Panc1 (cell line): ENCODE data around the gene ASTN2. TPM values are rescaled to one million over a fixed set of nuclear protein-coding genes. Genes with fewer than 3 reads are reported as not detected.

Source experiments
- ATAC-seq: fragments of 200-7000 bp; cut with Tn5 transposase; 2 replicates; pipeline ENCODE4 v1.9.1; 2020; ENCODE audit warnings: mild to moderate bottlenecking, moderate library complexity
- BruUV-seq: library from RNA; stranded (reverse); fragments of 400-500 nt; replicated peaks from 2 replicates; lab custom pipeline; 2021; lab: Mats Ljungman, UMichigan
- CTCF ChIA-PET: fragments of 300-600 bp; sonication (Branson Sonifier 250); formaldehyde crosslinking; loops from one replicate; lab custom pipeline; 2022; ENCODE audit warnings: antibody characterized with exemption; lab: Charles Lee
- POLR2A ChIA-PET: fragments of 300-600 bp; sonication (Branson Sonifier 250); formaldehyde crosslinking; loops from one replicate; lab custom pipeline; 2022; ENCODE audit warnings: antibody characterized with exemption; lab: Charles Lee
- DNase-seq: peaks from one replicate; pipeline ENCODE4 v3.0.0-alpha.2; 2010; ENCODE audit warnings: low read depth, low spot score
- H3K27ac ChIP-seq: 2 replicates; pipeline ENCODE4 v1.5.1; 2011; ENCODE audit warnings: mild to moderate bottlenecking, low read length, inconsistent platforms
- H3K27me3 ChIP-seq: fragments of 200-500 bp; sonication (Bioruptor generic); 2 replicates; pipeline ENCODE4 v1.6.0; 2014; ENCODE audit warnings: low read length, inconsistent platforms; ENCODE audit not compliant: control insufficient read depth, insufficient read depth
- H3K36me3 ChIP-seq: fragments of 200-500 bp; sonication (Bioruptor generic); 2 replicates; pipeline ENCODE4 v1.5.1; 2014; ENCODE audit warnings: inconsistent platforms, mild to moderate bottlenecking, low read length, moderate library complexity; ENCODE audit not compliant: control insufficient read depth, insufficient read depth
- H3K4me1 ChIP-seq: 2 replicates; pipeline ENCODE4 v1.5.1; 2011; ENCODE audit warnings: inconsistent platforms, mild to moderate bottlenecking, low read length, moderate library complexity; ENCODE audit not compliant: control insufficient read depth, insufficient read depth
- H3K4me3 ChIP-seq, 2 experiments: 2 replicates each; pipeline ENCODE4 v1.5.1; 2011 to 2012; ENCODE audit warnings: low read depth in 2 of 2, low read length in 2 of 2, mild to moderate bottlenecking in 2 of 2, inconsistent platforms in 1 of 2, moderate library complexity in 1 of 2
- H3K9me3 ChIP-seq: fragments of 200-500 bp; sonication (Bioruptor generic); 2 replicates; pipeline ENCODE4 v1.5.1; 2014; ENCODE audit warnings: low read depth, mild to moderate bottlenecking, inconsistent platforms, low read length, moderate library complexity; ENCODE audit not compliant: control insufficient read depth, insufficient read depth
- POLR2AphosphoS5 ChIP-seq: IDR thresholded peaks from 2 replicates; pipeline ENCODE4 v1.6.1; 2012; ENCODE audit warnings: mild to moderate bottlenecking, low read depth, low read length, moderate library complexity
- SIN3A ChIP-seq: IDR thresholded peaks from 2 replicates; pipeline ENCODE4 v1.6.1; 2012; ENCODE audit warnings: low read depth, mild to moderate bottlenecking, low read length, moderate library complexity, borderline replicate concordance; ENCODE audit not compliant: insufficient read depth
- TCF7L2 ChIP-seq: IDR thresholded peaks from 2 replicates; pipeline ENCODE4 v1.6.1; 2011; ENCODE audit warnings: mild to moderate bottlenecking, low read depth, low read length, inconsistent platforms
- in situ Hi-C: cut with HindIII; loops from 2 replicates; pipeline ENCODE4 v1.10.0; 2016; ENCODE audit warnings: low sequenced_read_pairs, low pct_unique_long_range_greater_than_20kb
- intact Hi-C: fragments of 100-400 bp; cut with micrococcal nuclease; formaldehyde crosslinking; loops from one replicate; pipeline ENCODE4 v1.10.0; 2022; ENCODE audit not compliant: unreplicated experiment
- total RNA-seq: library from RNA; stranded (reverse); gene quantifications from one replicate; pipeline ENCODE4 v1.2.1, GENCODE V29; 2021; ENCODE audit not compliant: unreplicated experiment
- TF ChIP-seq, protein P1 (sequence below): fragments of 450-650 bp; IDR thresholded peaks from 2 replicates; pipeline ENCODE4 v1.5.1; 2017; ENCODE audit warnings: mild to moderate bottlenecking
- TF ChIP-seq, protein P2 (sequence below), 2 experiments: IDR thresholded peaks; 2 replicates each; pipeline ENCODE4 v1.6.1; 2011 to 2012; ENCODE audit warnings: low read depth in 2 of 2, control low read depth in 1 of 2, low read length in 1 of 2, mild to moderate bottlenecking in 1 of 2, moderate library complexity in 1 of 2; ENCODE audit not compliant: insufficient read depth in 1 of 2

The ASTN2 gene
- total RNA-seq, 1 experiment from 2014 or later = 3.9 TPM

DNA sequence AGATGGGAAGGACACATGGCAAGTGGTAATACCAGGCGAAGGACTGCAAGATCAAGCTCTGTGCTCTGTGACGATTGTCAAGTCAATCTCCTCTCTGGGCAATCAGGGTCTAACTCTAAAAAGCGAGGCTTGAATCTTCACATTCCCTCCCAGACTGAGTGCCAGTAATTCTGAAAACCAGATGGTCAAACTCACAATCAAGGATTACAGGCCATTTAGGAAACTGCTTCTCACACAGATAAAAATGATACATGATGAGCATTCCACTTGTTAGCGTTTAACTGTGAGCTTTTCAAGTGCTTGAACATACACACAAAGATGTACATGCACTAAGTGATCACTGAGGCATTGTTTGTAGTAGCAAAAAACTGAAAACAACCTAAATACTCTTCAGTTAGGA, 517.7 kb downstream of the ASTN2 start:
- no peaks in the 10 kb centered on the region for H3K9me3 ChIP-seq
- ChIA-PET CTCF (no interaction called here), POLR2A (no interaction called here)
- BruUV-seq = no TSS peak
- no peaks in the 10 kb centered on the region for H3K36me3 ChIP-seq
- DNase-seq (no peak), ATAC-seq (no peak)
- TF ChIP-seq POLR2AphosphoS5 (no peak), TCF7L2 (no peak), SIN3A (no peak)
- TF ChIP-seq, protein P1, sequence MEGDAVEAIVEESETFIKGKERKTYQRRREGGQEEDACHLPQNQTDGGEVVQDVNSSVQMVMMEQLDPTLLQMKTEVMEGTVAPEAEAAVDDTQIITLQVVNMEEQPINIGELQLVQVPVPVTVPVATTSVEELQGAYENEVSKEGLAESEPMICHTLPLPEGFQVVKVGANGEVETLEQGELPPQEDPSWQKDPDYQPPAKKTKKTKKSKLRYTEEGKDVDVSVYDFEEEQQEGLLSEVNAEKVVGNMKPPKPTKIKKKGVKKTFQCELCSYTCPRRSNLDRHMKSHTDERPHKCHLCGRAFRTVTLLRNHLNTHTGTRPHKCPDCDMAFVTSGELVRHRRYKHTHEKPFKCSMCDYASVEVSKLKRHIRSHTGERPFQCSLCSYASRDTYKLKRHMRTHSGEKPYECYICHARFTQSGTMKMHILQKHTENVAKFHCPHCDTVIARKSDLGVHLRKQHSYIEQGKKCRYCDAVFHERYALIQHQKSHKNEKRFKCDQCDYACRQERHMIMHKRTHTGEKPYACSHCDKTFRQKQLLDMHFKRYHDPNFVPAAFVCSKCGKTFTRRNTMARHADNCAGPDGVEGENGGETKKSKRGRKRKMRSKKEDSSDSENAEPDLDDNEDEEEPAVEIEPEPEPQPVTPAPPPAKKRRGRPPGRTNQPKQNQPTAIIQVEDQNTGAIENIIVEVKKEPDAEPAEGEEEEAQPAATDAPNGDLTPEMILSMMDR = no peak
- TF ChIP-seq, protein P2, sequence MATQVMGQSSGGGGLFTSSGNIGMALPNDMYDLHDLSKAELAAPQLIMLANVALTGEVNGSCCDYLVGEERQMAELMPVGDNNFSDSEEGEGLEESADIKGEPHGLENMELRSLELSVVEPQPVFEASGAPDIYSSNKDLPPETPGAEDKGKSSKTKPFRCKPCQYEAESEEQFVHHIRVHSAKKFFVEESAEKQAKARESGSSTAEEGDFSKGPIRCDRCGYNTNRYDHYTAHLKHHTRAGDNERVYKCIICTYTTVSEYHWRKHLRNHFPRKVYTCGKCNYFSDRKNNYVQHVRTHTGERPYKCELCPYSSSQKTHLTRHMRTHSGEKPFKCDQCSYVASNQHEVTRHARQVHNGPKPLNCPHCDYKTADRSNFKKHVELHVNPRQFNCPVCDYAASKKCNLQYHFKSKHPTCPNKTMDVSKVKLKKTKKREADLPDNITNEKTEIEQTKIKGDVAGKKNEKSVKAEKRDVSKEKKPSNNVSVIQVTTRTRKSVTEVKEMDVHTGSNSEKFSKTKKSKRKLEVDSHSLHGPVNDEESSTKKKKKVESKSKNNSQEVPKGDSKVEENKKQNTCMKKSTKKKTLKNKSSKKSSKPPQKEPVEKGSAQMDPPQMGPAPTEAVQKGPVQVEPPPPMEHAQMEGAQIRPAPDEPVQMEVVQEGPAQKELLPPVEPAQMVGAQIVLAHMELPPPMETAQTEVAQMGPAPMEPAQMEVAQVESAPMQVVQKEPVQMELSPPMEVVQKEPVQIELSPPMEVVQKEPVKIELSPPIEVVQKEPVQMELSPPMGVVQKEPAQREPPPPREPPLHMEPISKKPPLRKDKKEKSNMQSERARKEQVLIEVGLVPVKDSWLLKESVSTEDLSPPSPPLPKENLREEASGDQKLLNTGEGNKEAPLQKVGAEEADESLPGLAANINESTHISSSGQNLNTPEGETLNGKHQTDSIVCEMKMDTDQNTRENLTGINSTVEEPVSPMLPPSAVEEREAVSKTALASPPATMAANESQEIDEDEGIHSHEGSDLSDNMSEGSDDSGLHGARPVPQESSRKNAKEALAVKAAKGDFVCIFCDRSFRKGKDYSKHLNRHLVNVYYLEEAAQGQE (IDR thresholded peaks at IDR 0.05; ENCODE audit: insufficient read depth in 1 of 2, low read depth in 2 of 2, low read length in 1 of 2) = no peak
- no peaks in the 10 kb centered on the region for H3K27me3 ChIP-seq
- in situ Hi-C loops = no loop called here
- no peak overlapping the region for H3K27ac ChIP-seq
- H3K4me1 ChIP-seq = no peaks in the 10 kb centered on the region
- no peak overlapping the region for H3K4me3 ChIP-seq
- intact Hi-C loops = no loop called here

DNA sequence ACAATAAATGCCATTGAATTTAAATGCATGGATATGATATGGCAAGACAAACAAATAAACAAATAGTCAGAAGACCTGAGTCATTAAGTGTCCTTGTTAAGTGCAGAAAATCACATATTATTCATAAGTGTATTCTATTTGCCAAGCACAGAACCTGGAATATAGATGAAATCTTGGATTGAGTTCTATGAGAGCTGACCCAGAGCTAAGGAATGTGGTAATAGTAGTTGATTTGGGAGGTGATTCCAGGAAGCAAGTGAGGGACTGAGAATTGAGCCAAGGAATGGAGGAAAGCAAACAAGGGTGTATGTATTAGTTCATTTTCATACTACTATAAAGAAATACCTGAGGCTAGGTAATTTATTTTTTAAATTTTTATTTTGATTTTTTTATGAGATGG, 518.9 kb downstream of the ASTN2 start:
- Histone ChIP-seq H3K4me3 (no peak overlapping the region), H3K4me1 (no peaks in the 10 kb centered on the region), H3K27me3 (no peaks in the 10 kb centered on the region), H3K9me3 (no peaks in the 10 kb centered on the region), H3K36me3 (no peaks in the 10 kb centered on the region), H3K27ac (no peak overlapping the region)
- DNase-seq = no peak
- POLR2A ChIA-PET = no interaction called here
- BruUV-seq = no TSS peak
- CTCF ChIA-PET = no interaction called here
- TF ChIP-seq POLR2AphosphoS5 = no peak
- TF ChIP-seq, protein P1 = no peak
- no peak for TF ChIP-seq TCF7L2
- TF ChIP-seq SIN3A = no peak
- TF ChIP-seq, protein P2 (IDR thresholded peaks at IDR 0.05; ENCODE audit: insufficient read depth in 1 of 2, low read depth in 2 of 2, low read length in 1 of 2) = no peak
- intact Hi-C loops = no loop called here
- no peak for ATAC-seq
- in situ Hi-C loops = no loop called here
